SU-DHL-6 (cell line): Measurements from ENCODE around the gene PTTG1.

Experiments
- H2AFZ ChIP-seq: fragments of 200-600 bp; sonication (generic); 2 replicates; pipeline ENCODE4 v1.6.1; 2014; ENCODE audit warnings: low read depth, mild to moderate bottlenecking, moderate library complexity, mixed read lengths, antibody characterized with exemption, low read length; ENCODE audit not compliant: severe bottlenecking
- H3F3A ChIP-seq: fragments of 200-600 bp; shearing (Covaris generic); 2 replicates; pipeline ENCODE4 v1.6.0; 2016; ENCODE audit warnings: antibody characterized with exemption, mild to moderate bottlenecking; ENCODE audit not compliant: insufficient read depth
- H3K27ac ChIP-seq: fragments of 200-600 bp; sonication (generic); 2 replicates; pipeline ENCODE4 v1.5.1; 2016; ENCODE audit warnings: low read depth, mild to moderate bottlenecking, low read length, moderate library complexity, mixed read lengths
- H3K27me3 ChIP-seq: fragments of 200-600 bp; sonication (generic), shearing (Covaris generic); 2 replicates; pipeline ENCODE4 v1.6.0; 2014; ENCODE audit warnings: mild to moderate bottlenecking, low read length
- H3K36me3 ChIP-seq: fragments of 200-600 bp; sonication (generic); 2 replicates; pipeline ENCODE4 v1.6.1; 2014; ENCODE audit warnings: mild to moderate bottlenecking, low read length, mixed read lengths
- H3K4me2 ChIP-seq: fragments of 300-600, 200-600 bp; shearing (Covaris generic), sonication (generic); 2 replicates; pipeline ENCODE4 v1.6.0; 2014; ENCODE audit warnings: low read length, low read depth, mild to moderate bottlenecking; ENCODE audit not compliant: poor library complexity, severe bottlenecking
- H3K4me3 ChIP-seq: fragments of 200-600 bp; sonication (generic); 2 replicates; pipeline ENCODE4 v1.5.1; 2014; ENCODE audit warnings: antibody characterized with exemption, low read length, mild to moderate bottlenecking, mixed read lengths; ENCODE audit not compliant: insufficient read depth, poor library complexity, severe bottlenecking
- H3K79me2 ChIP-seq: fragments of 200-600 bp; sonication (generic); 2 replicates; pipeline ENCODE4 v1.6.1; 2014; ENCODE audit warnings: mild to moderate bottlenecking, low read length, moderate library complexity; ENCODE audit not compliant: insufficient read depth
- H3K9ac ChIP-seq: fragments of 200-600 bp; sonication (generic); 2 replicates; pipeline ENCODE4 v1.7.0; 2014; ENCODE audit warnings: mild to moderate bottlenecking, low read length
- H3K9me2 ChIP-seq: fragments of 200-600 bp; sonication (generic); replicated peaks from 2 replicates; pipeline ENCODE4 v1.6.1; 2014; ENCODE audit warnings: low read length; ENCODE audit not compliant: insufficient read depth
- H3K9me3 ChIP-seq: fragments of 200-600 bp; sonication (generic); 2 replicates; pipeline ENCODE4 v1.6.1; 2014; ENCODE audit warnings: low read length, mixed read lengths; ENCODE audit not compliant: insufficient read depth
- H4K20me1 ChIP-seq: fragments of 200-600 bp; sonication (generic); 2 replicates; pipeline ENCODE4 v1.6.1; 2014; ENCODE audit warnings: low read depth, mild to moderate bottlenecking, antibody characterized with exemption, low read length, moderate library complexity, mixed read lengths
- EZH2phosphoT487 ChIP-seq: fragments of 200-600 bp; sonication (generic), shearing (Covaris generic); conservative IDR thresholded peaks from 2 replicates; pipeline ENCODE4 v1.6.1; 2018; ENCODE audit warnings: mild to moderate bottlenecking, antibody characterized with exemption, low read length, moderate library complexity, mixed read lengths
- TF ChIP-seq, protein P1 (sequence below): fragments of 200-600 bp; sonication (generic); IDR thresholded peaks from one replicate; pipeline ENCODE4 v1.5.1; 2017; ENCODE audit warnings: antibody characterized with exemption, mild to moderate bottlenecking, low read length, moderate library complexity; ENCODE audit not compliant: insufficient read depth, poor library complexity, severe bottlenecking

The PTTG1 gene

DNA sequence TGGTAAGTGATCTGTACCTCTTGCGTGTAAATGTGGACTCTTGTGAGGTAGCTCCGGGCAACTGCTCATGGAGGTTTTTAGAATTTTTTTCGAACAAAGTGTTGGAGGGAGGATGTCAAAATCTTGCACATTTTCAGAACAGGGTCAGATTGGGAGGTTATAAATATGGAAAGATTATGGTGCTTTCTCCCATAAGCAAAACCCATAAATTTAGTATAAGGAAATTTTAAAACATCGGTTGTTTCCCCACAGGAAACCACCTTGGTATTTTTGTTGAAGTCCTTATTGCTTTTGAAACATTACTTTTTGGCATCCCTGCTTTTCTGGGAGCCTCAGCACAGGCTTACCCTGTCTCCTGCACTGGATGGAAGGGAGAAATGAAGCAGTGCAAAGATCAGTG is 33.9 kb downstream of the PTTG1 start:
- Histone ChIP-seq H3K9me2 (no peaks in the 10 kb centered on the region), H3K27ac (no peak overlapping the region), H3K4me2 (no peak overlapping the region), H3K4me3 (no peak overlapping the region), H3K79me2 (no peaks in the 10 kb centered on the region), H4K20me1 (no peaks in the 10 kb centered on the region), H3K36me3 (no peaks in the 10 kb centered on the region), H3K9me3 (no peaks in the 10 kb centered on the region), H3K9ac (no peak overlapping the region), H3F3A (no peaks in the 10 kb centered on the region), H3K27me3 (no peaks in the 10 kb centered on the region), H2AFZ (no peak overlapping the region)
- TF ChIP-seq, protein P1, sequence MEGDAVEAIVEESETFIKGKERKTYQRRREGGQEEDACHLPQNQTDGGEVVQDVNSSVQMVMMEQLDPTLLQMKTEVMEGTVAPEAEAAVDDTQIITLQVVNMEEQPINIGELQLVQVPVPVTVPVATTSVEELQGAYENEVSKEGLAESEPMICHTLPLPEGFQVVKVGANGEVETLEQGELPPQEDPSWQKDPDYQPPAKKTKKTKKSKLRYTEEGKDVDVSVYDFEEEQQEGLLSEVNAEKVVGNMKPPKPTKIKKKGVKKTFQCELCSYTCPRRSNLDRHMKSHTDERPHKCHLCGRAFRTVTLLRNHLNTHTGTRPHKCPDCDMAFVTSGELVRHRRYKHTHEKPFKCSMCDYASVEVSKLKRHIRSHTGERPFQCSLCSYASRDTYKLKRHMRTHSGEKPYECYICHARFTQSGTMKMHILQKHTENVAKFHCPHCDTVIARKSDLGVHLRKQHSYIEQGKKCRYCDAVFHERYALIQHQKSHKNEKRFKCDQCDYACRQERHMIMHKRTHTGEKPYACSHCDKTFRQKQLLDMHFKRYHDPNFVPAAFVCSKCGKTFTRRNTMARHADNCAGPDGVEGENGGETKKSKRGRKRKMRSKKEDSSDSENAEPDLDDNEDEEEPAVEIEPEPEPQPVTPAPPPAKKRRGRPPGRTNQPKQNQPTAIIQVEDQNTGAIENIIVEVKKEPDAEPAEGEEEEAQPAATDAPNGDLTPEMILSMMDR, result no peak

DNA sequence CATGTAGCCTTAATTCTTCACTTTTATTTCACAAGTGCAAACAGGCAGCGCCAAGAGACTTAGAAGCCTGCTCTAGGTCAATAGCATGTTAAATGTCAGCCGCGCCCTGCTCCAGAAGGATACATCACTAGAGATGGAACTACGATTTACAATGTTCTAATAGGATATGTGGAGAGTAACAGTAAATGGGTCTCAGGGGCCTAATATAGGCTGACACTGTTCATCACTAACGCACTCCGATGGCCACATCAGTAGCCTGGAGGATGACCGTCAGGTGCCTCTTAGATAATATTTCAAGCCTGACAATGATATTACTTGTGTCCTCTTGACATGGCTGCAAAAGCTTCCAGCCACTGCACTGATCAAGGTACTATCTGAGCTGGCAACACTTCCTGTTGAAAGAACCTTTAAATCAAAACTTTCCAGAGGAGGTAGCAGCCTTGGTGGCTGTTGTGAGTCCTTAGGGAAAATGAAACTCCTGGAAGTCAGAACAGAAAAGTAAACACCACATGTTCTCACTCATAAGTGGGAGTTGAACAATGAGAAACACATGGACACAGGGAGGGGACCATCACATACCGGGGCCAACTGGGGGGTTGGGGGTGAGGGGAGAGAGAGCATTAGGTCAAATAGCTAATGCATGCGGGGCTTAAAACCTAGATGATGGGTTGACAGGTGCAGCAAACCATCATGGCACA is 35.0 kb downstream of the PTTG1 start:
- H3K36me3 ChIP-seq, result no peaks in the 10 kb centered on the region
- TF ChIP-seq EZH2phosphoT487, result no peak
- TF ChIP-seq, protein P1, result no peak
- no peaks in the 10 kb centered on the region for H3K79me2 ChIP-seq
- no peaks in the 10 kb centered on the region for H3K9me3 ChIP-seq
- no peaks in the 10 kb centered on the region for H3K27me3 ChIP-seq
- H3K27ac ChIP-seq, result no peak overlapping the region
- no peak overlapping the region for H3K4me2 ChIP-seq
- no peaks in the 10 kb centered on the region for H3K9me2 ChIP-seq
- no peak overlapping the region for H2AFZ ChIP-seq
- H3F3A ChIP-seq, result no peaks in the 10 kb centered on the region
- no peak overlapping the region for H3K4me3 ChIP-seq
- H3K9ac ChIP-seq, result no peak overlapping the region
- no peaks in the 10 kb centered on the region for H4K20me1 ChIP-seq

DNA sequence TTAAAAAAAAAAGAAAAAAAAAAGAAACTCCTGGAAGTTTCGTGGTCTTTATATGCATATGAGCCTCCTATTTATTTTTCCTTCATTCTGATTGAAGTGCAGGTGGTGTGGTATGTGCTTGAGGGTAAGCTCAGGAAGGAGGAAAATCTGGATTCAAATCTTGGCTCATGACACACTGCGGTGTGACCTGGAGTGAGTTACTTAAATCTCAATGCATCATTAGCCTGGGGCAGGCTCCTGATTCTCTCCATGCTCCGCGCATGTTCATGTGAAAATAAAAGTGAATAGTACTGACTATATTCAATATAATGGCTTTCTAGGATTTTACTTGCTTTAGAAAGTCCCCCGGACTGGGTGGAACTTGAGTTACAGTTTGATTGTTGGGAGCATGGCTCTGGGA is 35.6 kb downstream of the PTTG1 start:
- H3K4me3 ChIP-seq, result no peak overlapping the region
- H3K9me3 ChIP-seq, result no peaks in the 10 kb centered on the region

More for the DNA sequence above, 35.6 kb downstream of the PTTG1 start:
- Histone ChIP-seq H3K79me2 (no peaks in the 10 kb centered on the region), H3K9ac (no peak overlapping the region), H3F3A (no peaks in the 10 kb centered on the region), H3K36me3 (no peaks in the 10 kb centered on the region), H3K9me2 (no peaks in the 10 kb centered on the region), H2AFZ (no peak overlapping the region), H3K27me3 (no peaks in the 10 kb centered on the region), H4K20me1 (no peaks in the 10 kb centered on the region), H3K27ac (no peak overlapping the region), H3K4me2 (no peak overlapping the region)
- TF ChIP-seq EZH2phosphoT487, result no peak
- TF ChIP-seq, protein P1, result no peak
